ENCODE measurements around the gene EPN2.
"Not testable (repeated sequence)": the region's sequence is repeated elsewhere in the genome, so short reads cannot be mapped to it uniquely, and the experiment has no call there.

Gene EPN2

DNA sequence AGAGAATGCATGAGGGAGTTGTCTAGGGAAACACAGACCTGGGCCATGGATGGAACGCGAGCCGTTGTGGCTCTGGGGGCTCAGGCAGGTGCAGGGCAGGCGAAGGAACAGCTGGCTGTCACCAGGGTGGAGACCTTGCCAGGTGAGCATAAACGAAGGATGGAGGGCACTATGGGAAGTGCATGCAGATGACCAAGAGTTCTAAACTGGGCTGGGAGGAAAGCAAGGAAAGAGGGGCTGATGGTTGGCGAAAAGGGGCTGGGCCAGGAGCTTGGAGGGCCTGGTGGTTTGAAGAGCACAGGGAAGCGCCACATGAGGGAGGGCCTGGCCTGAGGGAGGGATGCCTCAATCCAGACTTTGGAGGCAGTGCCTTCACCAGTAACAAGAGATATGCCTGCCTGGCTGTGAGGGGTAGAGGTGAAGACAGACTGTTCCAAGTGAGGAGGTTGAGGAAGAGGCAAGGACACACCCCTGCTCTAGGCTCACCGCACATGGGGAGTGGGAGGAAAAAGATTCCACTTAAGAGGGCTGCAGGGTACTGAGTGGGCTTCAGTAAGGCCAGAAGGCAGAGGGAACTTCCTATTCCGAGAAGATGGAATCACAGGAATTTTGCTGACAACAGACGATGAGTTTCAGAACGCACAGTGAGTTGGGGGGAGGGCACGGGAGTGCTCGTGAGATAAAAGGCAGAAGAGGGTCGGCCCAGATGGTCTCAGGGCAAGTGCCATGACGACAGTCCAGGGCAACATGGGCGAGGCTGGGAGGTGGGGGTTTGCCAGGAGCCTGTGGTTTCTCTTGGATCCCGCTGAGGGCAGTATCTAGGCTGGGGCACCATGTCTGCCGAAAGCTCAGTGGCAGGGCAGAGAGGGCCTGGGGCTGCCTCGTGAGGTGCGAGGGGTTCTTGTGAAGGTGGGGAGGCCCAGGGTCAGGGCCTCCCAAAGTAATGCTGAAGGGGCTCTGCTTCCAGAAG lies 104.8 kb downstream of the EPN2 start:
- no peaks in the 10 kb centered on the region for H3K9me3 Mint-ChIP-seq
- H3K4me3 Mint-ChIP-seq, result no peak overlapping the region
- no peaks in the 10 kb centered on the region for H3K36me3 Mint-ChIP-seq (ENCODE audit: low read depth)
- no peak overlapping the region for H3K27ac Mint-ChIP-seq
- H3K4me1 Mint-ChIP-seq (ENCODE audit: low read depth), result no peaks in the 10 kb centered on the region
- H3K27me3 Mint-ChIP-seq, result peaks cover 24% of the 10 kb centered on the region

DNA sequence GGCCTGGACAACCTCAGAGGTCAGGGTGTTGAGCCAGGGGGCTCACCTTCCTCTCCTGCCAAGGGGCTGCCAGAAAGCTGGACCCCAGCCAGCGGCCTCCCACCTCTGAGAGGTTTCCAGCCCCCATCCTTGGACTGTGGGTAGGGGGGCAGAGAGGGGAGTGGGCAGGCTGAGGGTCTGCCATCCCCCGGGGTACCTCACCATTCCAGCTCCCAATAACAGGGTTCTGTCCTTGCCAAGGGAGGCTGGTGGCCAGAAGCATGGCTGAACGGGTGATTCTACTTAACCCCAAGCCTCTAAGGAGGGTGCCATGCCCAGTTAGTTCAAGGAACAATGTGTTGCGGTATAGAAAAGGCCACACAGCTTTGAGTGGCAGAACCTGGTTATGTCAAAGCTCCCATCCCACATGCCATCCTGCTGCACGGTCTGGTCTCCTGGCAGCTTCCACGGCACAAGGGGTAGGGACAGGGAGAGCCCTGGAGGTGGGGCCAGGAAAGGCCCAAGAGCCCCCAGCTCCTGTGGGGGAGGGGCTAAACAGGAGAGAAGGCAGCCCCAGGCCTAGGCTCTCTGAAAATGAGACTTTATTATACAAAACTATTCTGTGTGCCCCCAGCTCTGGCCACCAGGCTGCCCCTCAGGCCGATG lies 105.6 kb downstream of the EPN2 start:
- Mint-ChIP-seq H3K4me1 (ENCODE audit: low read depth) (no peaks in the 10 kb centered on the region), H3K4me3 (no peak overlapping the region), H3K36me3 (ENCODE audit: low read depth) (no peaks in the 10 kb centered on the region), H3K27ac (no peak overlapping the region), H3K27me3 (peaks cover 21% of the 10 kb centered on the region), H3K9me3 (no peaks in the 10 kb centered on the region)

DNA sequence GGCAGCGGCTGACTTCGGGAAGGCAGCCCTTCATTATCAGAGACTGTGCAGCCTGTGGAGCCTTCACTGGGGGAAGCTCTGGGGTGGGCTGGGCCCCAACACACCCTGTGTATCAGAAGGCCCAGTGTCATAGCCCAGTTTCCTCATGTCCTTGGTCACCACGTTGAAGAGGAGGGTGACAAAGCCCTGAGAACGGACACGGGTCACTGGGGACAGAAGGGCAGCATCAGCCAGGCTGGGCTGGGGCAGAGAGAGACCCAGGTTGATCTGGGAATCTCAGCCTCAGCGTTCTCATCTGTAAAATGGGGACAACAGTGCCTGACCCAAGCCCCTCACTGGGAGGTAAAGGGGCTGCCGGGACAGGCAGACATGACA lies 106.1 kb downstream of the EPN2 start:
- H3K27ac Mint-ChIP-seq, result no peak overlapping the region
- no peak overlapping the region for H3K4me3 Mint-ChIP-seq
- no peaks in the 10 kb centered on the region for H3K4me1 Mint-ChIP-seq (ENCODE audit: low read depth)
- H3K9me3 Mint-ChIP-seq, result no peaks in the 10 kb centered on the region
- peaks cover 21% of the 10 kb centered on the region for H3K27me3 Mint-ChIP-seq
- H3K36me3 Mint-ChIP-seq (ENCODE audit: low read depth), result no peaks in the 10 kb centered on the region

DNA sequence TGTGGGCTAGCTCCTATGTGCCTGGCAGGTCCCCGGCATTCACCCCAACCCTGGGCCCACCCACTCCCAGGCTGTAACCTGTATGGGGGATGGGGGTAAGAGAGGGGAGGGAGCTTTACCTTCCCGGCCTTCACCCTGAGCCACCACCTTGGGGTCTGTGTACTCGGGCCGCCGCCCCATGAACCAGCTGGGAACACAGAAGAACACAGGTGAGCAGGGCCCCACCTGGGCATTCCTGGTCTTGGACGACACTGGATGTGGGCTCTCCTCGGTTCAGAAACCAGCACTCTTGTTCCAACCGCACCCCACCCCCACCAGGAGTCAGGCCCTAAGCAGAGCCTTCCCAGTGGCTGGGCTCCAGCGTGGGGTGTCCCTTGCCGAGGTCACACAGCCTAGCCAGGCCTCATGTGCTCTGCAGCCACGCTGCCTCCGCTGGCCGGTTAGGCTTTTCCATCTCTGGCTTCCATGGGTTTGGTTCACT lies 106.5 kb downstream of the EPN2 start:
- H3K27me3 Mint-ChIP-seq, result peaks cover 21% of the 10 kb centered on the region
- H3K9me3 Mint-ChIP-seq, result no peaks in the 10 kb centered on the region
- no peaks in the 10 kb centered on the region for H3K36me3 Mint-ChIP-seq (ENCODE audit: low read depth)
- H3K4me1 Mint-ChIP-seq (ENCODE audit: low read depth), result no peaks in the 10 kb centered on the region
- no peak overlapping the region for H3K4me3 Mint-ChIP-seq
- H3K27ac Mint-ChIP-seq, result no peak overlapping the region

DNA sequence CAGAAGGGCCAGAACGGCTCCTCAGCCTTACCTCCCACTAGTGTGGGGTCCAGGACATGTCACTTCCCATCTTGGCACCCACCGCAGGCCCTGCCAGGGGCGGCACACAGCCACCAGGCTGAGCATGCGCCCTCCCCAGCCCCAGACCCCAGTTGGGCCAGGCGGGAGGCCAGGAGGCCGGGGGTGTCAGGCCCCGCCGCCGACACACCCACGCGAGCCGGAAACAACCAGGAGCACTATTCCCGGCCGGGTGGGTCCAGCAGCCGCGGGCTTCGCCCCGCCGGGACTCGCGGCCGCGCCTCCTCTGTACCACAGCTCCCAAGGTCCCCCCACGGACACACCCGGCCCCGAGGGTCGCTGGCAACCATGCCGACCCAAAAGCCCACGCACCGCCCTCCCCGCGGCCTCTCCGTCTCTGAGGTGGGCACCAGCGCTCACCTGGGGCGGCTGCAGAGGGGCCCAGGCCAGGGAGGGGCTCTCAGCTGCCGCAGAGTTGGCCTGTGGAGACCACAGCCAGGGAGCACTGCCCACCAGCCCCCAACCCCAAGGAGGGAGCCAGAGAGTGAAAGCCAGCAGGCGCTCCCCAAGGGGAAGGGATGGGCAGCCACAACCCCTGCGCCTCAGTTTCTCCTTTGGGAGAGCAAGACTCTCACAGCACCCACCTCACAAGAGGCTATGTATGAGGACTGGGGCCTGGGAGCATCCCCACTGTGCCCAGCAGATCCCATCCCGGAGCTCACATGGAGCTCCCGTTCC lies 107.3 kb downstream of the EPN2 start:
- peaks cover 13% of the 10 kb centered on the region for H3K27me3 Mint-ChIP-seq
- no peak overlapping the region for H3K4me3 Mint-ChIP-seq
- no peaks in the 10 kb centered on the region for H3K4me1 Mint-ChIP-seq (ENCODE audit: low read depth)
- H3K27ac Mint-ChIP-seq, result no peak overlapping the region
- no peaks in the 10 kb centered on the region for H3K36me3 Mint-ChIP-seq (ENCODE audit: low read depth)
- H3K9me3 Mint-ChIP-seq, result no peaks in the 10 kb centered on the region

DNA sequence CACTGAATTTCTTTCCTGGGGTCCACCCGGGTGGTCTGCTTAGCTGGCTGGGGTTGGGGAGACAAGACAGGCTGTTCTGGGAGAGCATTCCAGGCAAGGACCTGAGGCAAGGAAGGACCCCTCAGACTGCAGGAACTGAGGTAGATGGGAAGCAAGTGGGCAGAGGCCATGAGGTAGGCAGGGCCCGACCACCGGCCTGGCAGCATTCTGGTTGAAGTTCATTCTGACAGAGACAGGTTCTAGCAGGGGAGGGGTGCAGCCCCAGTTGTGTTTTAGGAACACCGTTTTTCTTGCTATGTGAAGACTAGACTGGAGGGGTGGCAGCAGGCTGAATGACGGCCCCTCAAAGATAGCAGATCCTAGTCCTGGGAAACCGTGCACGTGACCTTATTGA lies 107.9 kb downstream of the EPN2 start:
- Mint-ChIP-seq H3K27me3 (peaks cover 11% of the 10 kb centered on the region), H3K27ac (no peak overlapping the region), H3K4me1 (ENCODE audit: low read depth) (no peaks in the 10 kb centered on the region), H3K4me3 (no peak overlapping the region), H3K9me3 (no peaks in the 10 kb centered on the region), H3K36me3 (ENCODE audit: low read depth) (no peaks in the 10 kb centered on the region)

DNA sequence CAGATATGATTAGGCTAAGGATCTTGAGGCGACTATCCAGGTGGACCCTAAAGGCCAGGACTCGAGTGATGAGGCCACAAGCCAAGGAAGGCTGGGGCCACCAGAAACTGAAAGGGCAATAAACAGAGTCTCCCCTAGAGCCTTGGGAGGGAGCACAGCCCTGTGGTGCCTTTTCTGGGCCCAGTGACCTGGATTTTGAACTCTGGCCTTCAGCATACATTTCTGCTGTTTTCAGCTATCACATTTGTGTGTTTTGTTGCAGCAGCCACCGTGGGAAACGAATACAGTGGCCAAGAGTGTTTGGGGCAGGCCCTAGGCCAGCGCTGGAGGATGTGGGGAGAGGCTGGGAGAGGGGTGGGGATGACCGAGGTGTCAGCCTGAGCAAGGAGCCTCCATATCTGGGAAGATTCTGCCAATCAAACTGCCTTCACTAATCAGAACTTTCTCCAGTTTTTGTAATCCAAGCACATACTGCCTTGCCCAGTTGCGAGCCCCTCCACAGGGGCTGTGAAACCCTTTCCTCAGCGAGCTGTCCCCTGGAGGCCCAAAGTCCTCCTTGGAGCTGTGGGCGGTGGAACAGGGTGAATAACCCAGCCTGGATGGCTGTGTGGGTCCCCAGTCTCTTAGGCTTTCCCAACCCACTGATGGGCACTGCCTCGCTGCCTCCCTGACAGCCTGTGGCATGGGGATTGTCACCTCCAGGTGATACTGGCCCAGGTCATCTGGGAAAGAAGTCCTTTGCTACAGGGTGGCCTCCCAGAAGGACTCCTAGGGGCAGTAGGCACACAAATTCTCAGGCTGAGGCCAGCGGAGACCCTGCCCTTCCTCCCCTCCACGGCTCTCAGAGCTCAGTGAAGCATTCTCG lies 108.6 kb downstream of the EPN2 start:
- H3K27ac Mint-ChIP-seq, result no peak overlapping the region
- H3K27me3 Mint-ChIP-seq, result peaks cover 10% of the 10 kb centered on the region
- no peak overlapping the region for H3K4me3 Mint-ChIP-seq
- no peaks in the 10 kb centered on the region for H3K4me1 Mint-ChIP-seq (ENCODE audit: low read depth)
- H3K36me3 Mint-ChIP-seq (ENCODE audit: low read depth), result no peaks in the 10 kb centered on the region
- no peaks in the 10 kb centered on the region for H3K9me3 Mint-ChIP-seq

DNA sequence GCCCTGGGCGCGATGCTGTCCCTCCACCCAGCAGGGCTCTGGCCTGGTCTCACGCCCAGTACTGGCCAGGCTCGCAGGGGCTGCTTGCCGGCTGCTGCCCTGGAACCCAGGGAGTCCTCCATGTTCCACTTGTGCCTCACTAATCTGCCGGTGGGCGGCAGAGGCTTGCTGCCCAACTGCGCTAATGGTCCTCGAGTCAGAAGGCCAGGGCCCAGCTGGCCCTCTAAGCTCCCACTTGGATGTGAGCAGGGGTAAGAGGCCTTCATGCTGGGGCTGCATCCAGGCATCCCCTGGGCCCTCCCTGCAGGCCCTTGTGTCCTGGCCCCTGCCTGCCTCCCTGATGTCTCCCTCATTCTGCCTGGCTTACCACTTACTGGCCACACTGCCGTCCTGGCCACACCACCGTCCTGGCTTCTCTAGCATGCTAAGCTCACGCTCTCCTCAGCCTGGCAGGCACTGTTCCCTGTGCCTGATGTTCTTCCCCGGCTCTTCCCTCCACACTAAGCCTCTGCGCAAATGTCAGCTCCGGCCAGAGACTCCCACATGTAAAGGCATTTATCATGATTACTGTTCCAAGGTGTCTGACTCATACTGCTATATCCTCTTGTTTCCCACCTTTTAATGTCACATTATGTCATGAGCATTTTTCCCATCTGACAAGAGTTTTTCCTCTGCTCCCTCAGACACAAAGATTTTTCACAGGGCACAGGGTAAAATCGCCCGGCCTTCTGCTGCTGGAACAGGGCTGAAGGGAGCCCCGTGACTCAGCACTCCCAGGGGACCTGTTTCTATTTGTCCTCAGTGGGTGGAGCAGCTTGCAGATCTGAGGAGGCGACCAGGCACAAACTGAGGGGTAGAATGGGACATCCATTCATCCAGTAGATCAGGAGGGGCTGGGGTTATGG lies 109.4 kb downstream of the EPN2 start:
- Mint-ChIP-seq H3K4me1 (ENCODE audit: low read depth) (no peaks in the 10 kb centered on the region), H3K27me3 (peaks cover 5% of the 10 kb centered on the region)

DNA sequence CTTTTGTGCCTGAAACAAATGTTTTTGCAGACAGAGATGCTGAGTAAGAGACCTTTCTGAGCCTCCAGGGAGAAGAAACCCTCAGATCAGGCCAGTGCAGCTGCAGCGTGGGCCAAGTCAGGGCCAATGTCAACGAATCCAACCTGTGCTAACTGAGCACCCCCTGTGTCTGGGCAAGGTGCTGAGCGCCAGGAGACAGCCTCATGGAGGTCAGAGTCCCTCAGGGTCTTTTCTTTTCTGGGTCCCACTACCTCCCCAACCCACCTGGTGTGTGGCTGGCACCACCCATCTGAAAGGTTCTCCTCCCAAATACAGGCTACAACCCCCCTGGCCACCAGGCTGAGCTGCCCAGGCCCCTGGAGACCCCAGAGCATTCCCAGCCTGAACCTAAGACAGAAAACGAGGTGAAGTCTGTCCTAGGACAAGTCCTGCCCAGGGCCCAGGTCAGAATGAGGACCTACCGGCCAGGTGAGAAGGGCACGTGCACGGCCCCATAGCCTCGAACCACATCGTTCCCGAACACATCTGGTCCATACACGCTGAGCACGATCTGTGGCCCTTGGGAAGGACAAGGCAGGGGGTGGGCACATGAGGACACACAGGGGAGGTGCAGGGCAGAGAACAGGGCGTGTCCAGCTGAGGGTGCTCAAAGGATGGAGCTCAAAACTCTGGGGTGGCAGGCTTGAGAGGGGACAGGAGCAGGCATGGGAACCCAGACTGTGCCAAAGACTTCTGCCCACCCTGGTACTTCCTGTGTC lies 110.3 kb downstream of the EPN2 start:
- Mint-ChIP-seq H3K4me1 (ENCODE audit: low read depth) (no peaks in the 10 kb centered on the region), H3K27ac (no peak overlapping the region), H3K36me3 (ENCODE audit: low read depth) (no peaks in the 10 kb centered on the region), H3K4me3 (no peak overlapping the region), H3K27me3 (peaks cover 4% of the 10 kb centered on the region), H3K9me3 (no peaks in the 10 kb centered on the region)

More for the DNA sequence above, 109.4 kb downstream of the EPN2 start:
- no peak overlapping the region for H3K27ac Mint-ChIP-seq
- H3K9me3 Mint-ChIP-seq, result no peaks in the 10 kb centered on the region
- H3K36me3 Mint-ChIP-seq (ENCODE audit: low read depth), result no peaks in the 10 kb centered on the region
- no peak overlapping the region for H3K4me3 Mint-ChIP-seq

DNA sequence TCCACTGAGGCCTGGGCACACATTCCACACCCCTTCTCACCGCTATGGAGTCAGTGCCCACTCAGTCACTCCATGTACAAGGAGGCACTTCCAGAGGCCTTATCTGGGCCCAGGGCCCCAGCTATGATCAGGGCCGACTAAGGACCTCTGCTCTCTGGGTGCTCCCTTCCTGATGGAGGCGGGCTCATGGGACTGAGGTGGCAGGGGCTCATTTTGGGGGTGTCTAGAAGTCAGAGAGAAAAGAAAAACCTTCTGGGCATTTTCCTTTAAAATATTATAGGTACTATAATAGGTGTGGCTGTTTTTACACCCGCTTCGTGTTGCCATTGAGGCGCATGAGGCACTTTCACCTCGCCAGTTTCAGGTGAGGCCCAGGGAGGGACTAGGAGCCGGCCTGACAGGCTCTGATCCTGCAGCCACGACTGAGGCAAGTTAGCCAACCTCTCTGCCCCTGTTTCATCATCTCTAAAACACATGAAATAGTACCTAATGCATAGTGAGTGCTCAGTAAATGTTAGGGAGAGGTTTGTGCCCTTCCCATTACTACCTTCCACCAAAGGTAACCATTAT lies 111.0 kb downstream of the EPN2 start:
- no peak overlapping the region for H3K4me3 Mint-ChIP-seq
- H3K9me3 Mint-ChIP-seq, result no peaks in the 10 kb centered on the region
- H3K27ac Mint-ChIP-seq, result no peak overlapping the region
- no peaks in the 10 kb centered on the region for H3K36me3 Mint-ChIP-seq (ENCODE audit: low read depth)
- H3K4me1 Mint-ChIP-seq (ENCODE audit: low read depth), result no peaks in the 10 kb centered on the region
- peaks cover 4% of the 10 kb centered on the region for H3K27me3 Mint-ChIP-seq

DNA sequence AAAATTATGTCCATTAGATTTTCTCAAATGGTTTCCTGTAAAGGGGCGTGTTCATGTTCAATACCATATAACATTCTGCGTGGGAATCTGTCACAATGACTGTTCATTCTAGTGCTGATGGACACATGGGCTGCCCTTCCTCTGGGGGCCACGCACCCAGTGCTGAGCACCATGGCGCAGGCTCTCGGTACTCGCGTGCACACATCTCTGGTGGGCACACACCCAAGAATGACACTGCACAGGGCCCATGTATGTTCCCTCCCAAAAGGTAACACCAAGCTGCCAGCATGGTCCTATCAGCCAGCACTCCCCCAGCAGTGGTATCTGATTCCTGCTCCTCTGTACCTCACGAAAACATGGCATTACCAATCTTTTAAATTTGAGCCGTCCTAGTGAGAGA lies 111.6 kb downstream of the EPN2 start:
- H3K27me3 Mint-ChIP-seq, result peaks cover 5% of the 10 kb centered on the region
- H3K4me3 Mint-ChIP-seq, result no peak overlapping the region
- H3K4me1 Mint-ChIP-seq (ENCODE audit: low read depth), result no peaks in the 10 kb centered on the region
- no peak overlapping the region for H3K27ac Mint-ChIP-seq
- no peaks in the 10 kb centered on the region for H3K9me3 Mint-ChIP-seq
- H3K36me3 Mint-ChIP-seq (ENCODE audit: low read depth), result no peaks in the 10 kb centered on the region

DNA sequence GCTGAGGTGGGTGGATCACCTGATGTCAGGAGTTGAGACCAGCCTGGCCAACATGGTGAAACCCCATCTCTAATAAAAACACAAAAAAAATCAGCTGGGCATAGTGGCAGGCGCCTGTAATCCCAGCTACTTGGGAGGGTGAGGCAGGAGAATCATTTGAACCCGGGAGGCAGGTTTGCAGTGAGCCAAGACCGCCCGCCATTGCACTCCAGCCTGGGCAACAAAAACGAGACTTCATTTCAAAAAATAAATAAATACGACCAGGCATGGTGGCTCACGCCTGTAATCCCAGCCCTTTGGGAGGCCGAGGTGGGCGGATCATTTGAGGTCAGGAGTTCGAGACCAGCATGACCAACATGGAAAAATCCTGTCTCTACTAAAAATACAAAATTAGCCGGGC lies 116.2 kb downstream of the EPN2 start:
- H3K27me3 Mint-ChIP-seq, result peaks cover 17% of the 10 kb centered on the region
- not testable (repeated sequence) for H3K4me3 Mint-ChIP-seq; H3K4me1 Mint-ChIP-seq (ENCODE audit: low read depth); H3K27ac Mint-ChIP-seq; H3K9me3 Mint-ChIP-seq; H3K36me3 Mint-ChIP-seq (ENCODE audit: low read depth)

DNA sequence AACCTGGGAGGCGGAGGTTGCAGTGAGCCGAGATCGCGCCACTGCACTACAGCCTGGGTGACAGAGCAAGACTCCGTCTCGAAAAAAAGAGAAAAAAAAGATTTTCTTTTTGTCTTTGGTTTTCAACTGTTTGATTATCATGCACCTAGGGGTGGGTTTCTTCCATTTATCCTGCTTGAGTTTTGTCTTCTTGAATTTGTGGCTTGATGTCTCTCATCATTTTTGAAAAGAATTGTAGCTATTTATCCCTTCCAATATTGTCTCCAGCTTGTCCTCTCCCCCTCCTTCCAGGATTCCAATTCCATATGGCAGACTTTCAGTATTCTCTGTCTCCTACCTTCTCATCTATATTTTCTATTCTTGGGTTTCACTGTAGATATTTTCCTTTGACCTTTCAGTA lies 117.6 kb downstream of the EPN2 start:
- Mint-ChIP-seq H3K9me3 (no peaks in the 10 kb centered on the region), H3K27ac (no peak overlapping the region), H3K4me1 (ENCODE audit: low read depth) (no peaks in the 10 kb centered on the region), H3K36me3 (ENCODE audit: low read depth) (no peaks in the 10 kb centered on the region), H3K4me3 (no peak overlapping the region), H3K27me3 (peaks cover 17% of the 10 kb centered on the region)
